ENCODE measurements around the gene ACTL8.

GRCh38 chr1:17873007-17873675 is 118.0 kb downstream of the ACTL8 start:
- TF ChIP-seq TAF1 (IDR thresholded peaks at IDR 0.05; ENCODE audit: low read depth) (no peak), TEAD4 (IDR thresholded peaks at IDR 0.05) (no peak), REST (IDR thresholded peaks at IDR 0.05; ENCODE audit: low read depth) (no peak), EP300 (IDR thresholded peaks at IDR 0.05; ENCODE audit: borderline replicate concordance) (no peak), MAX (IDR thresholded peaks at IDR 0.05) (no peak), YY1 (IDR thresholded peaks at IDR 0.05; ENCODE audit: low read depth) (no peak), NFIC (IDR thresholded peaks at IDR 0.05) (no peak)

Data from Ishikawa (cell line).